NCI-H524 (cell line): ENCODE data around the gene HTR3D.
"Not testable (repeated sequence)": the region's sequence is repeated elsewhere in the genome, so short reads cannot be mapped to it uniquely, and the experiment has no call there.

Source experiments
- DNase-seq, 2 experiments: peaks; one replicate each; lab custom pipeline; 2025; lab: John Stamatoyannopoulos, UW

HTR3D gene

GRCh38 chr3:184068344-184068743, 36.8 kb downstream of the HTR3D start:
- no peak for DNase-seq

GRCh38 chr3:184071142-184071541, 39.6 kb downstream of the HTR3D start:
- not testable (repeated sequence) for DNase-seq

DNA sequence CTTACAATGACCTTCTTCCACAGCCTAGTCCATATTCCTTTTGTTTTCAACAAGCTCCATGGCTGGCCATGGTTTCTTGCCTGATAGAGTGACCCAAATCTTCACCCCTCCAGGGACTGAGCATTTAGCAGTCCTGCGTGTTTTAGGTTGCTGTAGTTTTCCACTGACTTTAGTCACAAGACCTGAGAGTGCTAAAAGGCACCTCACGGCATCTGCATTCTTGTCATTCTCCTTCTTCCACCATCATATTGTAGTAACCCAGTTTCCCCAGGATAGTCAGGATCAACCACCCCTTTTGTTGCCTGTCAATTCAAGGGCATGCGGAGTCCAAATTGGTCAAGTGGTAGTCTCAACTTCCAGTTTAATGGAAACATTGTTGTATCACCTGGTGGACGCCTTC, 42.1 kb downstream of the HTR3D start:
- no peak for DNase-seq

GRCh38 chr3:184075901-184076300, 44.4 kb downstream of the HTR3D start:
- no peak for DNase-seq

- no peak for DNase-seq
These were observed 46.3 kb downstream of the HTR3D start for GRCh38 chr3:184077881-184078280.

DNA sequence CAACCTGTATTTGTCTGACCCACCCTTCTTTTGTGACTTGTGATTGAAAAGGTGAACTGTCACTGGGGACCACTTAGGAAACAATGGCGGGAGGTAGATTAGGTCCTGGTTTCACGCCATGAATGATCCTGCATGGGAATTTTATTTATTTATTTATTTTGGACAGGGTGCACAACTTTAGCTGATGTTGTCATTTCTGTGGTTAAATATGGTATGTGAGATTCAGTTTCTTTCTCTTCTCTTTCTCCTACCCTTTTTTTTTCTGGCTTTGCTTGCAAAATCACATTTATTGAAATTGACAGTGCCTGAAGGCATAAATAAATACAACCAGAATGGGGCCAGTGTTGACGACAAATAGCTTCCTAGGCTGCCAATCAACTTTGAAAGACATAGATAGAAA, 47.3 kb downstream of the HTR3D start:
- DNase-seq = no peak

GRCh38 chr3:184081116-184081830, 49.7 kb downstream of the HTR3D start:
- no peak for DNase-seq

DNA sequence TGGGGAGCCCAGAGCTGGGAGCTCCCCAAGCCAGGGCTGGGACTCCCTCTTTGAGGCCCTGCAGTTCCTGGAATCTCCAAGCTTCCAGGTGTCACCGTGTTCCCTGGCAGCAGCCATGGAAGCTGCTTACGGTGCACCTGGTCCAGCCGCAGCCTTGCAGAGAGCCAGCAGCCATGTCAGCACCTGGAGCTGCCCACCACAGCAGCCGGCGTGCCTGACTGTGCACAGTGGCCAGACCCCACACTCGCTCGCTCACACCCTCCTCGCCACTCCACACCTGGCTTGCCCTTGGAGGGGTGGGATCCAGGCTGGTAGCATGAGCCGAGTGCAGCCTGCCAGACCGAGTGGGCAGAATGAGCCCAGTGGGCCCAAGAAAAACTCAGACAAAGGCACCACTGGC, 50.5 kb downstream of the HTR3D start:
- no peak for DNase-seq

- no peak for DNase-seq
These were observed 50.9 kb downstream of the HTR3D start for GRCh38 chr3:184082465-184082864.

DNA sequence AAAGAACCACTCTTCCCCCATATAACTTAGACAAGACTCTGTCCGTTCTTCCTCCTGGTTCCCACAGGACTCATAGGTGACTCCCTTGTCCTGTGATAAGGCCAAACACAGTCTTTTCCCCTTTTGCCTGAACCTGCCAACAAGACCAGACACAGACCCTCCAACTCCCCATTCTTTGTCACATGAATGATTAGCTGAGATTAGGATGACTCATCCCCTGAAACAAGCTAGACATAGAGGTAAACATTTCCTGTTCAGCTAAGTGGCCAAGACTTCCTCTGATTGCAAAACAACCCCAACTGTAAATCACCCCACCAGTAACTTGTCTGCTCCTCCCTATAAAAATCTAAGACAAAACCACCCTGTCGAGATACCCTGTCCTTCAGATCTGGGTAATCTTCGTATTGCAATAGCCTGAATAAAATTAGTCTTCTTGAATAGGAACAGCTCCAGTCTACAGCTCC, 53.9 kb downstream of the HTR3D start:
- no peak for DNase-seq
